HG02642 (cell line): ENCODE data around the gene PSENEN.

ENCODE experiments used
- ATAC-seq: cut with Tn5 transposase; IDR thresholded peaks from one replicate; pipeline ENCODE4 v1.9.1; 2021; ENCODE audit warnings: mild to moderate bottlenecking; ENCODE audit not compliant: unreplicated experiment, poor library complexity

The PSENEN gene

DNA sequence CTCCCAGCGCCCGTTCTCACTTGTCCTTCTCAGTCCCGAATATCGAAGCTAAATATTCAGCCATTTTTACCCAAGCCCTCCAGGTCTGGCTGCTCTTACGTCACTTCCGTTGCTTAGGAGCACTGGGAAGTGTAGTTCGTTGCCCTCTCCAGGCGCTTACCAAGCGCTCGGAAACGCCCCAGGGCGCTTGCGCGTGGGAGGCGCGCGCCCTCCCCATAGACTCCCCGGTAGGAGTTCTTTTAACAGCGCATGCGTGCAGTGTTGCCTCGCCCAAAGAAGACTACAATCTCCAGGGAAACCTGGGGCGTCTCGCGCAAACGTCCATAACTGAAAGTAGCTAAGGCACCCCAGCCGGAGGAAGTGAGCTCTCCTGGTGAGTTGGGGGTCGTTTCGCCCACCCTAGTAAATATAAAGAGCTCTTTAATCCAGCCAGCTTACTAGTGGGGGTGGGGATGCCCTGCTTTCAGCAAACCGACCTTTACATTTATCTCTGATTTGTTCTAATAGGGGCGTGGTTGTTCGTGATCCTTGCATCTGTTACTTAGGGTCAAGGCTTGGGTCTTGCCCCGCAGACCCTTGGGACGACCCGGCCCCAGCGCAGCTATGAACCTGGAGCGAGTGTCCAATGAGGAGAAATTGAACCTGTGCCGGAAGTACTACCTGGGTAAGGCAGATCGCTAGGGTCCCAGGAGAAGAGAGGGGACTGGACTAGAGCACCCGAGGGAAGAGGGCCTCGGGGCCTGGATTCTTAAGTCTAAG lies at the start of gene PSENEN, which contains the start of gene U2AF1L4:
Gene PSENEN, plus strand, starts transcription at position 324 of the 759 bp plus-strand sequence. Its CDS starts 280 bp downstream, at position 604.
Gene U2AF1L4, minus strand, starts transcription at position 91 of the 759 bp plus-strand sequence. Its CDS starts 27 bp downstream, at position 64.
- peak; percentile 43 for ATAC-seq

DNA sequence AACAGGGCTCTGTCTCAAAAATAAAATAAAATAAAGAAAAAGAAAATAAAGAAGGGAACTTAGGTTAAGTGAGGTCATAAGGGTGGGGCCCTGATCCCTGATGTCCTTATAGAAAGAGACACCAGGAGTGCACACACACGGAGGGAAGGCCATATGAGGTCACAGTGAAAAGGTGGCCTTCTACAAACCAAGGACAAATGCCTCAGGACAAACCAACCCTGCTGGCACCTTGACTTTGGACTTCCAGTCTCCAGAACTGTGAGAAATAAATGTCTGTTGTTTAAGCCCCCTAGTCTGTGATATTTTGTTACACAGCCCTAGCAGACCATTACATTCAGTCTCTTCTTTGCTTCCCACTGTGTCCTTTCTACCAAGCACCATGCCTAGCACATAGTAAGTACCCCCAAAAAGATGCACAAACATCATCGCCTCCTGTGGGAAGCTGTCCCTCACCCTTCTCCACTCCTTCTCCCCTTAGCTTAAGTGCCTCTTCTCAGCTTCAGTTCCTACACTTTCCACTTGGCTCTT lies 49.5 kb upstream of the PSENEN start:
- ATAC-seq, result no peak

DNA sequence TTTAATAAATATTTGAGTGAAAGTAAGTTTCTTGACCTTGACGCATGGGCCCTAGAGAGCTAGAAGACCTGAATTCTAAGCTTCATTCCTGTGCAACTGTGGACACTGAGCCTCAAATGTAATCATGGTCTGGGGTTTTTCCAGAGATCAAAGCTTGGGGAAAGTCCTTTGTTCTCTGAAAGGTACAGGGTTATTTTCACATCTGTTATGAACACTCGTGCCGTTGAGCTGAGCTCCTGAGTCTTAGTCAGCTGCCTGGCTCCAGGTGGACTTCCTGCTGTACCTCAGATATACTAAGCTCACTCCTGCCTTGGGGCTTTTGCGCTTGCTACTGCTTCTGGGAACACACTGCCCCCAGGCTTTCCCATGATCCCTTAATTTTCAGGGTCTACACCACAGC lies 48.6 kb upstream of the PSENEN start:
- ATAC-seq, result no peak

GRCh38 chr19:35702223-35703012 lies 43.0 kb upstream of the PSENEN start:
- ATAC-seq, result peak; percentile 95

DNA sequence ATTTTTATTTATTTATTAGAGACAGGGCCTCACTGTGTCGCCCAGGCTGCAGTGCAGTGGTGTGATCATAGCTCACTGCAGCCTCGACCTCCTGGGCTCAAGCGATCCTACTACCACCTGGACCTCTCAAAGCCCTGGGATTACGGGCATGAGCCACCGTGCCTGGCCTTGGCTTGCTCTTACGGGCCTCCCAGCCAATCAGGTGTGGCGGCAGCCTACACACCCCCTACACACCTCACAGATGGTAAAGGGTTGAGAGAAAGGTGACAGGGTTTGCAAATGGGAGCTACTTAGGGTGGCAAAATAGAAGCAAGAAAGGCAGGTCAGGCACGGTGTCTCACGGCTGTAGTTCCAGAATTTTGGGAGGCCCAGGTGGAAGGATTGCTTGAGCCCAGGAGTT lies 42.1 kb upstream of the PSENEN start:
- ATAC-seq, result no peak

DNA sequence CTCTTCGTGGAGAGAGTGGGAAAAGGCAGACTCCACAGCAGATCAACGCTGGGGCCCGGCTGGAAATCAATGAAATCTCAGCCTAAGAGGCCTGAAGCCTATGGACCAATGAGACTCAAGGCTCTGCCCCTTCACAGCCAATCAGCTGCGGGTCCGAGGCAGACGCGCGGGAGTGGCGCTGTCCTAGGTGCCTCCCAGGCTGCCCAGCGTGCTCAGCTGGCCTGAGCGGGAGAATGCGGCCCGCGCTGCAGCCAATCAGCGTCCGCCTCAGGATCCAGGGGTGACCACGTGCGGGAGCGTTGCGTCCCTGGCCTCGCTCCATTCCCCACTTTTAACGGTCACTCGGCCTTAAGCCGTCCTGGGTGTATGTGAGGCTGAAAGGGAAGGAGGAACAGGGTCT lies 41.2 kb upstream of the PSENEN start, which contains the start of gene ZBTB32:
Gene ZBTB32, plus strand, starts transcription at position 341 of the 400 bp plus-strand sequence. CDS start 10,069 bp downstream, outside the sequence.
- no peak for ATAC-seq

DNA sequence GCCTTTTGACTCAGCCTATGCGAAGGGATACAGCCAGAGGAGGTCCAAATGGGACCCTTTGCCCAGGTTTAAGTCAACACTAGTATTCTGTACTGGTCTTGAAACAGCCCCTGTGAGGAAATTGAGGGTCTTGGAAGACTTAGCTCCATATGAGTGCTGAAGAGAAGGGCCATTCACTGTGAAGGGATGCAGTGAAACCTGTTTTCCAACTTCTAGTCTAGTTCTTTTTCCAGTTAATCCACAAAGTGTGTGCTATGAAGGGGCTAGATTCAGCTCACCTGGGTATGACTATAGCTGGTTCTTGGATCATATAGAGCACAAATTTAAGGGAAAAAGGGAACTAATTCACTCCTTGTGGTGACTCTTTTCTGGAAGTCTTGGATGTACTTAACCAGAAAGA lies 37.1 kb upstream of the PSENEN start:
- no peak for ATAC-seq

DNA sequence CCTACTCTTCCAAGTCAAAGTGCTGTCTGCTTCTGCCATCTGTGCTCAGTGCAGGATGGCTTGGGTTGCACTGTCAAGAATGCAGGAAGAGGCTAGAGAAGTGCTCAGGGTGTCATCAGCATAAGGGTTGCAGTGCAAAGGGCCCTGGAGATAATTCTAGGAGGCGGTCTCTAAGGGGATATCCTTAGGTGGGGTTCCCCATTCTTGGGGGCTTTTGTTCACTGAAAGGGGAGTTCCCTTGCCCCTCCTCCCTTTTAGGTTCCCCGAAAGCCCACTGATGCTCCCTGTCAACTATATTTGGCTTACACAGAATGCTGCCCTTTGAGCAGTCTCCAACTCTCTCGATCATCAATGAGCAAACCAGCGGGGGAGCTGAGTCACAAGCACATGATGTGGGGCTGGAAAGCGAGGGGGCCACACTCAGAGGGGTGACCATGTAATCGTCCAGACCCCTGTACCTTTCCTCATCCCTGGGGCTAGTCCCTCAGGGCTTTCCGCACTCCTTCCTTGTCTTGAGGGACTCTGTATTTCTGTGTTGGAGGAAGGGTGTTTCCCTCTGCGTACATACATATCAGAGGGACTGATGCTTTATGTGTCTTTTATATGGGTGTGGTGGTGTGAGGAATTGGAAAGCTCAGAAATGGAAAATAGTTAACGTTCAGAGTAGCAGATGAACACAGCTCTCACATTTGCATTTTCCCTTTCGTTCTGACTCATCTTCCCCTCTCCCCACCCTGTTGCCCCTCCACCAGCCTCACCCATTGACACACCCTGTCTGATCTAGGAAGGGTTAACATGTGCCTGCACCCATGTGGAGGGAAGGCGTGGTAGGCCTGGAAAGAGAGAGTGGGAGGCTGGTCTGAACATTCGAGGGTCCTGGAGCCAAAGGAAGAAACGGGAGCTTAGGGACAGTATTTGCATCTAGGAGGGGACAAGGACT lies 34.4 kb upstream of the PSENEN start:
- ATAC-seq, result peak; percentile 32

GRCh38 chr19:35712567-35713505 lies 32.6 kb upstream of the PSENEN start:
- ATAC-seq, result no peak

GRCh38 chr19:35713506-35713850 lies 32.0 kb upstream of the PSENEN start:
- no peak for ATAC-seq

DNA sequence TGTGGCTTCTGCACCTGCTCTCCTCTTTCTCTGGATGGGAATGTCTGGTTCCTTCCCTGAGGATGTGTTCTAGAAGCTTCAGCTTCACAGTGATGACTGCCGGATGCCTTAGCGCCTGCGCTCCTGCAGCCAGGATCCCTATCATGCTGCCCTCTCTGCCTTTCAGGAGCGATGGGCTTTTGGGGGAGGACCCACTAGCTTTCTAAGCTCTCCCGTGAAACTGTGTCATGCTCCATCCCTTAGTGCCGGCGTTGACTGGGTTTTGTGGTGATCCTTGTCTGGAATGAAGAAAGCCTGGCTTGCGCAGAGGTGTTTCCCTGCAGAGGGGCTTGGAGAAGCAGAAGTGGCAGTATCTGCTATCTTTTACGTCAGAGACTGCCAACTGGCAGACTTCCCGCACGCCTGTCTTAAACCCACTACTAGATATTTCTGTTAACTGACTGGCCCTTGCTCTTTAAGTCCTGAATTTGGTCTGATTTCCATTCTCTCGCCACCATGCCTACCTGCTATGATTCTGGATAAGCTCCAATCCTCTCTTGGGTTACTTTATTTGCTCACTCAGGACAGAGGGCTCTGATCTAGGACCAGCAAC lies 31.5 kb upstream of the PSENEN start:
- no peak for ATAC-seq

DNA sequence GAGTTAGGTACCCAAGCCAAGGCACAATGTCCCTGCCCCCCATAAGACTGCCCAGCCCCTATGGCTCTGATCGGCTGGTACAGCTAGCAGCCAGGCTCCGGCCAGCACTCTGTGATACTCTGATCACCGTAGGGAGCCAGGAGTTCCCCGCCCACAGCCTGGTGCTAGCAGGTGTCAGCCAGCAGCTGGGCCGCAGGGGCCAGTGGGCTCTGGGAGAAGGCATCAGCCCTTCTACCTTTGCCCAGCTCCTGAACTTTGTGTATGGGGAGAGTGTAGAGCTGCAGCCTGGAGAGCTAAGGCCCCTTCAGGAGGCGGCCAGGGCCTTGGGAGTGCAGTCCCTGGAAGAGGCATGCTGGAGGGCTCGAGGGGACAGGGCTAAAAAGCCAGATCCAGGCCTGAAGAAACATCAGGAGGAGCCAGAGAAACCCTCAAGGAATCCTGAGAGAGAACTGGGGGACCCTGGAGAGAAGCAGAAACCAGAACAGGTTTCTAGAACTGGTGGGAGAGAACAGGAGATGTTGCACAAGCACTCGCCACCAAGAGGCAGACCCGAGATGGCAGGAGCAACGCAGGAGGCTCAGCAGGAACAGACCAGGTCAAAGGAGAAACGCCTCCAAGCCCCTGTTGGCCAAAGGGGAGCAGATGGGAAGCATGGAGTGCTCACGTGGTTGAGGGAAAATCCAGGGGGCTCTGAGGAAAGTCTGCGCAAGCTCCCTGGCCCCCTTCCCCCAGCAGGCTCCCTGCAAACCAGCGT lies 30.7 kb upstream of the PSENEN start:
- no peak for ATAC-seq

- ATAC-seq, result no peak
Measured at GRCh38 chr19:35715355-35715809, 30.1 kb upstream of the PSENEN start.

- ATAC-seq, result peak; percentile 8
Measured at GRCh38 chr19:35715981-35716800, 29.3 kb upstream of the PSENEN start.

DNA sequence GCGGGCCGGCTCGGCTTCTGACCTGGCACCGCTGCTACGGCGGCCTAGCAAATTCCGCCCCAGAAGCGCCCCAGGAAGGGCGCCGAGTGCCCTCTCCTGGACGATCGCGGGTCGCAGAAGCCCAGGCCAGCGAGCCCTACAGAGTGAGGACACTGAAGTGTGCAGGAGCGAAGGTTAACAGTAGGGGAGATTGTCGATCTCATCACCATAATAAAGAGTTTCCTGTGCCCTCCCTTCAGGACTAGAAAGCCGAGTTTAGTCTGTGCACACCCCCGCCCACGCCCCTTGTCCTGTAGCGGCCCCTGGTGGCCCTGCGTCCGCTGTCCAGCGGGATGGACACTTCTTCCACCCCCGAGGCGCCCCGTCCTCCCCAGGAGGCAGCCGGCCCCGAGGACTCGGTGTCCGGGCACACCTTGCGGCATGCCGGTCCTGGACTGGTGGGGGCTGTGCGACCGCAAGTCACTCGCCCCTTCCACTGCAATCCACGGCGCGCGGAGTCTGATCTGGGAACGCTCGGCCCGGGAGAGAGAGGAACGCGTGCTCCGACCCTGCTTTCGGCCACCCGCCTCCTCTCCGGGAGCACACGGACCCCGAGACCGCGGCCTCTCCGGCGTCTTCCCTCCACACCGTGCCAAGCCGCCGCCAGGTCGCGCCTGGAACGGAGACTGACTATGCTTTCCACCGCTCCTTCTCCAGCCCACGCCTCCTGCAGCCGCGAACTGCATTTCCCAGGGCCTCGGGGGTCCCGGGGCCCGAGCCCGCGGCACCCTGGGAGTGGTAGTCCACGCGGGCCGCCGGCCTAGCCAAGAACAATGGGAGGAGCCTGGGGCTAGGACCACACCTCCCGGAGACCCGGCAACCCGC lies 28.4 kb upstream of the PSENEN start:
- ATAC-seq, result peak; percentile 70
